H1 (cell line): Measurements from ENCODE around the gene FAM13C. TPM values are rescaled to one million over a fixed set of nuclear protein-coding genes. Genes with fewer than 3 reads are reported as not detected.

ENCODE experiments used
- CTCF ChIA-PET: fragments of 300-600 bp; sonication (Branson Sonifier 250); formaldehyde crosslinking; loops from one replicate; lab custom pipeline; 2021; ENCODE audit not compliant: partially characterized antibody; lab: Charles Lee
- POLR2A ChIA-PET: fragments of 300-600 bp; sonication (Branson Sonifier 250); formaldehyde crosslinking; loops from one replicate; lab custom pipeline; 2021; ENCODE audit warnings: inconsistent platforms; ENCODE audit not compliant: partially characterized antibody; lab: Charles Lee
- DNase-seq, 2 experiments: peaks; one replicate each; pipeline versions ENCODE4 v3.0.0 to v3.0.0-alpha.2; 2010 to 2022; ENCODE audit warnings: low spot score in 2 of 2, low read depth in 1 of 2, mixed read lengths in 1 of 2
- FAIRE-seq: peaks from 2 replicates; lab custom pipeline; 2011; peaks lifted over from hg19 to GRCh38; lab: Jason Lieb, UNC
- H2AFZ ChIP-seq: 2 replicates; pipeline ENCODE4 v1.8.1; 2012; ENCODE audit warnings: low read length, inconsistent platforms
- H2AK5ac ChIP-seq: 2 replicates; pipeline ENCODE4 v1.6.1; 2013; ENCODE audit warnings: low read depth, low read length
- H2BK120ac ChIP-seq: replicated peaks from 2 replicates; pipeline ENCODE3; 2013; ENCODE audit warnings: low read depth, low read length, inconsistent platforms
- H2BK12ac ChIP-seq: 2 replicates; pipeline ENCODE4 v1.6.1; 2013; ENCODE audit warnings: low read depth, low read length
- H2BK15ac ChIP-seq: 2 replicates; pipeline ENCODE4 v1.6.1; 2013; ENCODE audit warnings: low read length
- H2BK20ac ChIP-seq: 2 replicates; pipeline ENCODE4 v1.6.1; 2013; ENCODE audit warnings: low read length
- H2BK5ac ChIP-seq: 2 replicates; pipeline ENCODE4 v1.6.1; 2013; ENCODE audit warnings: low read depth, low read length
- H3K14ac ChIP-seq: 2 replicates; pipeline ENCODE4 v1.6.1; 2013; ENCODE audit warnings: inconsistent platforms; ENCODE audit not compliant: insufficient read length
- H3K18ac ChIP-seq: 2 replicates; pipeline ENCODE4 v1.6.1; 2013; ENCODE audit warnings: low read length; ENCODE audit errors: extremely low read depth
- H3K23ac ChIP-seq: 2 replicates; pipeline ENCODE4 v1.6.1; 2013; ENCODE audit warnings: inconsistent platforms; ENCODE audit not compliant: insufficient read length
- H3K23me2 ChIP-seq: 2 replicates; pipeline ENCODE4 v1.6.1; 2013; ENCODE audit warnings: low read depth, low read length
- H3K27ac ChIP-seq: 2 replicates; pipeline ENCODE4 v1.6.1; 2011; ENCODE audit warnings: low read depth, low read length, inconsistent platforms
- H3K27me3 ChIP-seq, 4 experiments: replicated peaks in 1 of 4; 1 replicate in 1 of 4; 2 replicates in 3 of 4; pipeline versions ENCODE4 v1.6.1 to v1.8.1; 2011 to 2013; ENCODE audit warnings: low read length in 3 of 4, mild to moderate bottlenecking in 3 of 4, inconsistent platforms in 2 of 4, mixed read lengths in 2 of 4, moderate library complexity in 1 of 4; ENCODE audit not compliant: control insufficient read depth in 3 of 4, insufficient read depth in 3 of 4; ENCODE audit errors: extremely low read depth in 1 of 4
- H3K36me3 ChIP-seq, 4 experiments: 2 replicates each; pipeline versions ENCODE4 v1.6.1 to v1.8.1; 2011 to 2013; ENCODE audit warnings: mild to moderate bottlenecking in 4 of 4, low read length in 3 of 4, moderate library complexity in 2 of 4, control low read depth in 1 of 4, inconsistent platforms in 1 of 4; ENCODE audit not compliant: insufficient read depth in 4 of 4, control insufficient read depth in 2 of 4
- H3K4ac ChIP-seq: replicated peaks from 2 replicates; pipeline ENCODE3; 2013; ENCODE audit warnings: low read length, low read depth, mixed read lengths, inconsistent platforms; ENCODE audit not compliant: insufficient read length
- H3K4me1 ChIP-seq, 4 experiments: replicated peaks in 1 of 4; 1 replicate in 1 of 4; 2 replicates in 3 of 4; pipeline versions ENCODE4 v1.6.1 to v1.8.1; 2011 to 2013; ENCODE audit warnings: low read length in 3 of 4, inconsistent platforms in 2 of 4, mixed read lengths in 1 of 4; ENCODE audit not compliant: insufficient read depth in 4 of 4, control insufficient read depth in 3 of 4
- H3K4me2 ChIP-seq, 2 experiments: 2 replicates each; pipeline versions ENCODE4 v1.6.1 to v1.8.1; 2011 to 2013; ENCODE audit warnings: low read depth in 2 of 2, low read length in 2 of 2, control low read depth in 1 of 2, inconsistent platforms in 1 of 2, mild to moderate bottlenecking in 1 of 2; ENCODE audit not compliant: insufficient read depth in 1 of 2
- H3K4me3 ChIP-seq, 4 experiments: fragments of 200-600, 300-600 bp in 1 of 4; sonication (generic), shearing (Covaris generic), sonication (Bioruptor Twin) in 1 of 4; 2 replicates each; pipeline versions ENCODE4 v1.5.1 to v1.8.1; 2011 to 2016; ENCODE audit warnings: low read length in 4 of 4, low read depth in 3 of 4, control low read depth in 2 of 4, inconsistent platforms in 2 of 4, mild to moderate bottlenecking in 2 of 4, mixed read lengths in 1 of 4, moderate library complexity in 1 of 4; ENCODE audit not compliant: insufficient read depth in 2 of 4; ENCODE audit errors: extremely low read depth in 1 of 4
- H3K56ac ChIP-seq: replicated peaks from 2 replicates; pipeline ENCODE3; 2013; ENCODE audit warnings: low read depth, mild to moderate bottlenecking, mixed read lengths, low read length, inconsistent platforms; ENCODE audit not compliant: insufficient read length
- H3K79me1 ChIP-seq: 2 replicates; pipeline ENCODE4 v1.6.1; 2013; ENCODE audit warnings: low read depth, low read length, control low read depth
- H3K79me2 ChIP-seq, 2 experiments: 2 replicates each; pipeline versions ENCODE4 v1.6.1 to v1.8.1; 2012 to 2013; ENCODE audit warnings: low read length in 2 of 2, mild to moderate bottlenecking in 2 of 2, inconsistent platforms in 1 of 2; ENCODE audit not compliant: insufficient read depth in 2 of 2, control insufficient read depth in 1 of 2
- H3K9ac ChIP-seq, 4 experiments: replicated peaks in 1 of 4; 1 replicate in 1 of 4; 2 replicates in 3 of 4; pipeline versions ENCODE4 v1.6.1 to v1.8.1; 2011 to 2013; ENCODE audit warnings: low read depth in 3 of 4, low read length in 3 of 4, control low read depth in 2 of 4, mild to moderate bottlenecking in 2 of 4, moderate library complexity in 2 of 4, inconsistent platforms in 1 of 4; ENCODE audit errors: extremely low read depth in 1 of 4
- H3K9me3 ChIP-seq, 2 experiments: 2 replicates each; pipeline versions ENCODE4 v1.6.1 to v1.8.1; 2012 to 2013; ENCODE audit warnings: mild to moderate bottlenecking in 2 of 2, moderate library complexity in 2 of 2, control low read depth in 1 of 2, inconsistent platforms in 1 of 2, low read depth in 1 of 2, low read length in 1 of 2, mixed read lengths in 1 of 2; ENCODE audit not compliant: insufficient read depth in 2 of 2
- H4K20me1 ChIP-seq, 2 experiments: replicated peaks in 1 of 2; 2 replicates each; pipeline versions ENCODE3 to v1.8.1; 2011 to 2013; ENCODE audit warnings: inconsistent platforms in 2 of 2, low read length in 2 of 2, mild to moderate bottlenecking in 1 of 2; ENCODE audit not compliant: insufficient read depth in 2 of 2, control insufficient read depth in 1 of 2
- H4K5ac ChIP-seq: 2 replicates; pipeline ENCODE4 v1.6.1; 2013; ENCODE audit warnings: low read length, low read depth, mixed read lengths, inconsistent platforms; ENCODE audit not compliant: insufficient read length
- H4K8ac ChIP-seq: 2 replicates; pipeline ENCODE4 v1.8.0; 2013; ENCODE audit warnings: mild to moderate bottlenecking, moderate library complexity, low read length, inconsistent platforms; ENCODE audit not compliant: insufficient read depth; ENCODE audit errors: extremely low read depth
- H4K91ac ChIP-seq: replicated peaks from 2 replicates; pipeline ENCODE3; 2013; ENCODE audit warnings: low read length, mixed read lengths, inconsistent platforms; ENCODE audit not compliant: insufficient read length
- YY1 ChIP-seq: IDR thresholded peaks from 2 replicates; pipeline ENCODE4 v1.6.1; 2011; ENCODE audit warnings: low read depth, mild to moderate bottlenecking, low read length
- whole genome bisulfite sequencing, 2 experiments: shearing (Covaris generic) in 1 of 2; methylation state at CpG; one replicate each; pipeline versions ENCODE4 v1.1.6 to v1.1.7; 2013 to 2015; ENCODE audit warnings: low lambda C conversion rate in 2 of 2, mixed read lengths in 2 of 2, inconsistent platforms in 1 of 2, low coverage in 1 of 2, missing lambda C conversion rate in 1 of 2; ENCODE audit not compliant: insufficient replicate concordance in 2 of 2, insufficient coverage in 1 of 2, insufficient read length in 1 of 2; ENCODE audit errors: extremely low coverage in 1 of 2, missing lambda C conversion rate in 1 of 2; 5-methylcytosine and 5-hydroxymethylcytosine counted together
- polyA plus RNA-seq, 7 experiments: library from polyadenylated mRNA; depleted of rRNA in 3 of 7; stranded (reverse) in 5 of 7; unstranded in 2 of 7; fragments of >200 nt in 5 of 7; fragments of 200-250 nt in 2 of 7; gene quantifications; 1 replicate in 5 of 7; 2 replicates in 1 of 7; 4 replicates in 1 of 7; pipeline versions ENCODE4 v1.2.1 to v1.2.3, GENCODE V29; 2011 to 2013; ENCODE audit warnings: missing spikeins in 2 of 7, mixed read lengths in 2 of 7
- total RNA-seq: library from RNA; stranded (reverse); fragmentation: NEBNext Ultra II Directional; extraction: Animal tissue kit (Norgen Biotek cat#: 25700); gene quantifications from 2 replicates; pipeline ENCODE4 v1.2.1, GENCODE V29; 2021

Gene FAM13C
- total and polyA plus RNA-seq, 2 of the 8 experiments (the other 6 are each of a cell fraction or from before 2014, with no cell fraction given): 0.56 to 0.62 TPM

DNA sequence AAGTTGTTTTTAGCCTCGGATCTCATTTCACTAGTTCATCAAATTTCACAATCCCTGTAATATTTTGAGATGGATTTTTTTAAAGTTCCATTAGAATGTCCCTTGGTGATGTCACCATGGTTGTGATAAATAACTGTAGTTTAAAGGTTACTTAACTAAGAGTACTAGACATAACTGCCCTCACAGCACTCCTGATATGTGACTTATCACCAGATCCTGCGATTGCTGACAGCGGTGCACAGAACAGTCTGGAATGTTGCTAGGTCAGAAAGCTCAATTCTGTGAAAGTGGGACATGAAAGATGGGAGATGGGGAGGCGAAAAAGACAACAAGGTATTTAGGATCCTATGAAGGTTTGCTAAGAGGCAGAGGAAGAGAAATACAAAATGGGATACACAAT, 40.2 kb downstream of the FAM13C start:
- CTCF ChIA-PET: no interaction called here
- no peak overlapping the region for H2AK5ac ChIP-seq
- TF ChIP-seq YY1: no peak

More for the DNA sequence above, 40.2 kb downstream of the FAM13C start:
- no peak overlapping the region for H3K18ac ChIP-seq
- H4K91ac ChIP-seq: no peak overlapping the region
- H3K4me2 ChIP-seq: no peak overlapping the region
- no peaks in the 10 kb centered on the region for H3K79me1 ChIP-seq
- no peak overlapping the region for H3K4ac ChIP-seq
- no peak overlapping the region for H3K23ac ChIP-seq
- H2BK5ac ChIP-seq: no peak overlapping the region
- no peak overlapping the region for H2BK120ac ChIP-seq
- no peaks in the 10 kb centered on the region for H3K36me3 ChIP-seq
- no peaks in the 10 kb centered on the region; a peak in 1 of 4 replicates for H3K9me3 ChIP-seq
- H3K14ac ChIP-seq: no peak overlapping the region
- no peak overlapping the region for H4K5ac ChIP-seq
- DNase-seq (no peak), FAIRE-seq (no peak)
- H4K20me1 ChIP-seq: no peaks in the 10 kb centered on the region
- H3K27me3 ChIP-seq: no peaks in the 10 kb centered on the region
- no peaks in the 10 kb centered on the region; the same call in 1 of the 2 replicates for H3K23me2 ChIP-seq
- no peak overlapping the region for H2AFZ ChIP-seq
- no peak overlapping the region for H2BK15ac ChIP-seq
- POLR2A ChIA-PET: interaction anchor here (0.7 kb wide), 1 partner anchor 97 kb away, joined by 3 read pairs; no protein-coding TSS in a partner anchor
- no peak overlapping the region for H3K9ac ChIP-seq
- H2BK12ac ChIP-seq: no peak overlapping the region
- no peak overlapping the region for H3K56ac ChIP-seq
- no peak overlapping the region for H2BK20ac ChIP-seq
- H3K4me3 ChIP-seq: no peak overlapping the region
- 90% methylated on average over 4 of the region's 4 CpGs; no CpG with 5 or more reads in 1 of the 2 experiments for WGBS, 2 experiments
- H4K8ac ChIP-seq: no peak overlapping the region
- H3K27ac ChIP-seq: no peak overlapping the region
- H3K4me1 ChIP-seq: no peaks in the 10 kb centered on the region
- no peaks in the 10 kb centered on the region for H3K79me2 ChIP-seq
